Right lobe of liver (tissue), 6 donors: ENCODE measurements around the gene WDR90. TPM values are rescaled to one million over a fixed set of nuclear protein-coding genes. Genes with fewer than 3 reads are reported as not detected.
A peak's percentile ranks its signal among the peaks of the same experiment; 100 is the strongest.

Source experiments
- ATAC-seq, 4 donors: fragments of 200-7000 bp; cut with Tn5 transposase; one replicate each; pipeline ENCODE4 v1.9.1; 2020; ENCODE audit warnings: mild to moderate bottlenecking in 4 of 4, moderate library complexity in 4 of 4
- DNase-seq, 3 donors: peaks; one replicate each; pipeline ENCODE4 v3.0.0-alpha.2; 2020
- H3K27ac ChIP-seq, 3 donors: fragments of 200-600 bp; one replicate each; pipeline ENCODE4 v1.8.0; 2022
- H3K27me3 ChIP-seq, 2 donors: fragments of 200-600 bp; one replicate each; pipeline ENCODE4 v1.8.0; 2022
- H3K36me3 ChIP-seq, 4 donors: fragments of 200-600 bp; sonication (generic) in 1 of 4; one replicate each; pipeline versions ENCODE4 v1.5.1 to v1.8.0; 2017 to 2022; ENCODE audit warnings: control low read depth in 1 of 4
- H3K4me1 ChIP-seq, 4 donors: fragments of 200-600 bp; sonication (generic) in 1 of 4; one replicate each; pipeline versions ENCODE4 v1.5.1 to v1.8.0; 2017 to 2022; ENCODE audit warnings: control low read depth in 1 of 4
- H3K4me3 ChIP-seq, 3 donors: fragments of 200-600 bp; one replicate each; pipeline ENCODE4 v1.8.0; 2022
- H3K9me3 ChIP-seq, 4 donors: fragments of 200-600 bp; sonication (generic) in 1 of 4; one replicate each; pipeline versions ENCODE4 v1.5.1 to v1.8.0; 2017 to 2022; ENCODE audit warnings: control low read depth in 1 of 4
- POLR2A ChIP-seq: fragments of 450-650 bp; IDR thresholded peaks from one replicate; pipeline ENCODE4 v1.6.1; 2017; ENCODE audit warnings: antibody characterized with exemption, mild to moderate bottlenecking
- WGBS: methylation state at CpG from one replicate; pipeline ENCODE4 v1.1.6; 2018; ENCODE audit warnings: low coverage, low lambda C conversion rate; ENCODE audit not compliant: insufficient coverage; ENCODE audit errors: missing lambda C conversion rate; 5-methylcytosine and 5-hydroxymethylcytosine counted together
- intact Hi-C, 2 donors: fragments of 100-400 bp; cut with DNase I; formaldehyde crosslinking; loops; one replicate each; pipeline versions ENCODE4 v1.11.2 to v1.14.1; 2022
- total RNA-seq, 6 experiments: library from RNA; depleted of rRNA in 2 of 6; stranded (reverse); fragments of >200 nt in 2 of 6; fragmentation: NEBNext Ultra II Directional in 3 of 6; extraction: Animal tissue kit (Norgen Biotek cat#: 25700) in 3 of 6; gene quantifications; one replicate each; pipeline versions ENCODE4 v1.1.0 to v1.2.4, GENCODE V29; 2016 to 2023
- TF ChIP-seq, protein P1 (sequence below), 4 donors: fragments of 200-600 bp in 3 of 4; fragments of 450-650 bp in 1 of 4; IDR thresholded peaks; one replicate each; pipeline versions ENCODE4 v1.5.1 to v1.8.0; 2016 to 2022; ENCODE audit warnings: antibody characterized with exemption in 4 of 4, mild to moderate bottlenecking in 2 of 4
- donor health status: DM: no; HTN: yes; CAD: no.
- donor health status: DM: no; HTN: no; CAD: no.
- donor health status: DM: no; HTN: no; CAD: no.
- donor health status: DM: no; HTN: yes; CAD: no.
- donor health status: DM: no; HTN: yes; CAD: no.

The WDR90 gene
- total RNA-seq, 6 experiments from 2014 or later, result 7.2 to 18.1 (median 11.8) TPM

DNA sequence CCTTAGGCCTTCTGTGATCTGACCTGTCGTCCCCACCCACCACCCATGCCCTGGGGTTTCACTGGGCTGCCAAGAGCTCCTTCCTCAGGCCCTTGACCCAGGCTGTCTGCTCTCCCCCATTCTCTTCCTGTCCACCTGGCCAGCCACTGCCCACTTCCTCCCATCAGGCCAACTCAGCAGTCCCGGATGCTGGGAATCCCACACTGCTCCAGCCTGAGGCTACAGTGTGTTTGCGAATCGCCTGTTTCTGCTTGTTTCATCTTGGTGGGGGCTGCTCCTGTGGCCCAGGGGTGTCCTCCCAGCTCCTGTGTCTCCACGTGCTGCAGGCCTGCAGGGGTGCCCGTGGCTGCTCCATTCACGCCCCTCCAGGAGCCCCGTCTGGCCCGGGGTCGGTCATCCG lies 64.9 kb downstream of the WDR90 start:
- intact Hi-C loops, result loop anchor here (5.0 kb wide), 2 partner anchors 73 to 338 kb away; partner anchors contain the start of genes CHTF18 (in 1 of the 2) and RPUSD1 (in 1 of the 2)
- no peak for ATAC-seq
- 58% methylated on average over 2 of the region's 11 CpGs for WGBS
- no peak overlapping the region for H3K27ac ChIP-seq
- peaks cover 0 to 20% (median 2%) of the 10 kb centered on the region in 4 donors for H3K4me1 ChIP-seq
- H3K9me3 ChIP-seq, result no peaks in the 10 kb centered on the region
- H3K27me3 ChIP-seq, result no peaks in the 10 kb centered on the region
- H3K4me3 ChIP-seq, result no peak overlapping the region
- DNase-seq, result no peak
- no peak for TF ChIP-seq POLR2A
- TF ChIP-seq, protein P1, sequence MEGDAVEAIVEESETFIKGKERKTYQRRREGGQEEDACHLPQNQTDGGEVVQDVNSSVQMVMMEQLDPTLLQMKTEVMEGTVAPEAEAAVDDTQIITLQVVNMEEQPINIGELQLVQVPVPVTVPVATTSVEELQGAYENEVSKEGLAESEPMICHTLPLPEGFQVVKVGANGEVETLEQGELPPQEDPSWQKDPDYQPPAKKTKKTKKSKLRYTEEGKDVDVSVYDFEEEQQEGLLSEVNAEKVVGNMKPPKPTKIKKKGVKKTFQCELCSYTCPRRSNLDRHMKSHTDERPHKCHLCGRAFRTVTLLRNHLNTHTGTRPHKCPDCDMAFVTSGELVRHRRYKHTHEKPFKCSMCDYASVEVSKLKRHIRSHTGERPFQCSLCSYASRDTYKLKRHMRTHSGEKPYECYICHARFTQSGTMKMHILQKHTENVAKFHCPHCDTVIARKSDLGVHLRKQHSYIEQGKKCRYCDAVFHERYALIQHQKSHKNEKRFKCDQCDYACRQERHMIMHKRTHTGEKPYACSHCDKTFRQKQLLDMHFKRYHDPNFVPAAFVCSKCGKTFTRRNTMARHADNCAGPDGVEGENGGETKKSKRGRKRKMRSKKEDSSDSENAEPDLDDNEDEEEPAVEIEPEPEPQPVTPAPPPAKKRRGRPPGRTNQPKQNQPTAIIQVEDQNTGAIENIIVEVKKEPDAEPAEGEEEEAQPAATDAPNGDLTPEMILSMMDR (IDR thresholded peaks at IDR 0.05), result no peak
- no peaks in the 10 kb centered on the region for H3K36me3 ChIP-seq

DNA sequence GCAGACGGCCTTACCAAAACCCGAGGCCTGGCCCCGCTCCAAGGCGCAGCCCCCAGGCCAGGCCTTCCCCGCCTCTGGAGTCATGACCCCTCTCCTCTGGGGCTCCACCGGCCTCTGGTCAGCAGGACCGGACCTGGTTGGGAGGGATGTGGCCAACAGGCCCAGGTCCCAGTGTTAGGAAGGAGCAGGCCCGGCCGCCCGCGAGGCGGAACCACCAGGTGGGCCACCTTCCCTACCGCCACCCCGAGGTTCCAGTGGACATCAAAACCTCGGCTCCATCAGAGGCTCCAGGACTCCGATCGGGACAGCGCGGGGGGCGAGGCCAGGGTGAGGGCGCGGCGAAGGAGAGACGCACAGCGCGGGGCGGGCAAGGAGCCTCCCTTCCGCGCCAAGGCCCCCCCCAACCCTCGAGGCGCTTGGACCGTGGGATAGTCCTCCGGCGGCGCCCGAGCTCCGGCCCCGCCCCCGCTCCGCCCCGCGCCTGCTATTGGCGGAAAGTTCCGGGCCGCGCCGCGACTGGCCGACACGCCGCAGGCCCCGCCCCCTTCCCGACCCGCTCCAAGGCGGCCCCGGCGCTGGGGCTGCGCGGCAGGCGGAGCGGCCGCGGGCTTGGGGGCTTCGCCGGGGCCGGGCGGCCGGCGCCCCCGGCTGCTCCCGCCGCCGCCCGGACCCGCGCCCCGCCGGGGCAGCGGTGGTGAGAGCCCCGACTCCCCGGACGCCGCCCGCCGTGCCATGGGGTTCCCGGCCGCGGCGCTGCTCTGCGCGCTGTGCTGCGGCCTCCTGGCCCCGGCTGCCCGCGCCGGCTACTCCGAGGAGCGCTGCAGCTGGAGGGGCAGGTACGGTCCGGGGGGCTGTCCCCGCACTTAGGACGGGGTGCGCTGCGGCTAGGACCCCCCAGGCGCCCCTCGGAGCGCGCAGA lies 65.7 kb downstream of the WDR90 start, which contains the start of gene METRN:
METRN (plus strand) TSS at position 561 of the 919 bp plus-strand sequence; CDS start at position 733, 172 bp downstream.
- intact Hi-C loops, result loop anchor here (5.0 kb wide), 2 partner anchors 72 to 337 kb away; partner anchors contain the start of genes CHTF18 (in 1 of the 2) and RPUSD1 (in 1 of the 2)
- no CpG with 5 or more reads among the region's 108 CpGs for WGBS
- no peak within 1 kb of the TSS for H3K27ac ChIP-seq
- ATAC-seq (peak; percentile 79 to 90 (median 84)), DNase-seq (peak; percentile 90 to 94 (median 93))
- H3K9me3 ChIP-seq, result no peaks in the 10 kb centered on the region
- no peaks in the 10 kb centered on the region for H3K36me3 ChIP-seq
- H3K4me1 ChIP-seq, result peaks cover 0 to 20% (median 2%) of the 10 kb centered on the region in 4 donors
- no peaks in the 10 kb centered on the region for H3K27me3 ChIP-seq
- TF ChIP-seq POLR2A, result no peak
- TF ChIP-seq, protein P1 (IDR thresholded peaks at IDR 0.05), result no peak
- H3K4me3 ChIP-seq, result peak within 1 kb of the TSS; percentile 54 to 63 (median 58)

DNA sequence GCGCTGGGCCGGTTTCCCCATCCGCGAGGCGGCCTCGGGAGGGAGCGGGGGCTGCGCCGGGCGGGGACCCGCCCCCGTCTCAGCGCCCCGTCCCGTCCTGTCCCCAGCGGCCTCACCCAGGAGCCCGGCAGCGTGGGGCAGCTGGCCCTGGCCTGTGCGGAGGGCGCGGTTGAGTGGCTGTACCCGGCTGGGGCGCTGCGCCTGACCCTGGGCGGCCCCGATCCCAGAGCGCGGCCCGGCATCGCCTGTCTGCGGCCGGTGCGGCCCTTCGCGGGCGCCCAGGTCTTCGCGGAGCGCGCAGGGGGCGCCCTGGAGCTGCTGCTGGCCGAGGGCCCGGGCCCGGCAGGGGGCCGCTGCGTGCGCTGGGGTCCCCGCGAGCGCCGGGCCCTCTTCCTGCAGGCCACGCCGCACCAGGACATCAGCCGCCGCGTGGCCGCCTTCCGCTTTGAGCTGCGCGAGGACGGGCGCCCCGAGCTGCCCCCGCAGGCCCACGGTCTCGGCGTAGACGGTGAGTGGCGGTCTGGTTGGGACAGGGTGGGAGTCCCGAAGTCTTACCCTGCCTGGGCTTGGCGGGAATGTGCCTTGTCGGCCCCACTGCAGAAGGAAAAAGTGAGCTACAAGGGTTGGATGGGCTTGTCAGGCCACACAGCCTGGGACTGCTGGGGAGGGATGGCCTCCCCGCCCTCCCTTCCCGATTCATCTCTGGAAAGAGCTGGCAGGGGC lies 66.5 kb downstream of the WDR90 start:
- DNase-seq, result no peak
- intact Hi-C loops, result no loop called here
- H3K27ac ChIP-seq, result no peak overlapping the region

DNA sequence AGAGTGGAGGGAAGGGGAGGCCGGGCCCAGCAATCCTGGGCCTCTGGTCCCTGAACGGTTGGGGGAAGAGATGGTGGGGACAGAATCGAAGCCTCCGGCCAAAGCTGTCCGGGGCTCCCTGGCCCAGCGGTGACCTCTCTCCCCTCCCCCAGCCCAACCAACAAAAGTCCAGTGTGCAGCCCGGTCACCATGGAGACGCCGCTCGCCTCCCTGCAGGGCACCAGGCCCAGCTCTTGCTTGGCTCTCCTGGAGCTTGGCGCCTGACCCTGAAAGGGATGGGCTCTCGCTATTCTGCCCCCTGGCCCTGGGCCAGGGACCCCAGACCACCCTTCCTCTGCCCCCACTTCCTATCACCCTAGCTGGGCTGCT lies 67.0 kb downstream of the WDR90 start:
- H3K27me3 ChIP-seq, result no peaks in the 10 kb centered on the region
- no CpG with 5 or more reads among the region's 12 CpGs for WGBS
- no peaks in the 10 kb centered on the region for H3K36me3 ChIP-seq
- H3K27ac ChIP-seq, result no peak overlapping the region
- H3K4me1 ChIP-seq, result peaks cover 0 to 27% (median 3%) of the 10 kb centered on the region in 4 donors
- DNase-seq (peak; percentile 85 to 94 (median 93)), ATAC-seq (peak; percentile 50 to 70 (median 66))
- intact Hi-C loops, result no loop called here
- H3K4me3 ChIP-seq, result peak overlapping the region; percentile 12 to 63 (median 31)
- no peaks in the 10 kb centered on the region for H3K9me3 ChIP-seq
- no peak for TF ChIP-seq POLR2A
- TF ChIP-seq, protein P1 (IDR thresholded peaks at IDR 0.05), result no peak

More for the DNA sequence above, 66.5 kb downstream of the WDR90 start:
- H3K27me3 ChIP-seq, result no peaks in the 10 kb centered on the region
- H3K4me1 ChIP-seq, result peaks cover 0 to 27% (median 3%) of the 10 kb centered on the region in 4 donors
- peak in 2 of 4 donors; percentile 1 to 10 for ATAC-seq
- no peaks in the 10 kb centered on the region for H3K9me3 ChIP-seq
- no peaks in the 10 kb centered on the region for H3K36me3 ChIP-seq
- WGBS, result 4% methylated on average over 10 of the region's 74 CpGs
- TF ChIP-seq, protein P1 (IDR thresholded peaks at IDR 0.05), result peak in 2 of 4 donors; percentile 8 to 25
- no peak for TF ChIP-seq POLR2A
- H3K4me3 ChIP-seq, result peak overlapping the region; percentile 54 to 63 (median 58)
